Erythroblast (primary cell): ENCODE results near the gene ZNF208.
"Not testable (repeated sequence)": the region's sequence is repeated elsewhere in the genome, so short reads cannot be mapped to it uniquely, and the experiment has no call there.

Experiments used
- GATA1 ChIP-seq: IDR thresholded peaks from 2 replicates; pipeline ENCODE4 v1.6.1; 2011; ENCODE audit warnings: low read depth, mild to moderate bottlenecking, control low read depth, low read length, moderate library complexity
- POLR2A ChIP-seq: IDR thresholded peaks from 2 replicates; pipeline ENCODE4 v1.6.1; 2011; ENCODE audit warnings: mild to moderate bottlenecking, low read length

DNA sequence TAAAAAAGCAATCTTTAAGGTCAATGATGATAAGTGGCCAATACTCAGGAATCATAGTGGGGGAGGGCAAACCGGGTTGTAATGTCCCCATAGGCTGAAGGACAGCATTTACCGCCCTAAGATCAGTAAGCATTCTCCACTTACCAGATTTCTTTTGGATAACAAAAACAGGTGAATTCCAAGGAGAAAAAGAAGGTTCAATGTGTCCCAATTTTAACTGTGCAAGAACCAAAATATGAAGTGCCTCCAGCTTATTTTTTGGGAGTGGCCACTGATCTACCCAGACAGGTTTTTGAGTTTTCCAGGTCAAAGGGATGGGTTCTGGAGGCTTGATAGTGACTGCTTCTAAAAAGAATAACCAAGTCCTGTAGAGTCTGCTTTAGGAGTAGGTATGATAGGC is 125.2 kb downstream of the ZNF208 start:
- TF ChIP-seq GATA1, POLR2A: not testable (repeated sequence)
